ENCODE measurements around the gene NIPBL.
A peak's percentile ranks its signal among the peaks of the same experiment; 100 is the strongest.

GRCh38 chr5:37043693-37044092 lies 167.1 kb downstream of the NIPBL start:
- TF ChIP-seq USF2 (IDR thresholded peaks at IDR 0.05; ENCODE audit: borderline replicate concordance, low read depth, low read length), result no peak
- TF ChIP-seq CTCF (IDR thresholded peaks at IDR 0.05), result peak; percentile 18; the same call in 1 of the 2 replicates
- no peak for TF ChIP-seq TAF1 (IDR thresholded peaks at IDR 0.05; ENCODE audit: borderline replicate concordance, low read depth, low read length)
- no peak for TF ChIP-seq NFIC (IDR thresholded peaks at IDR 0.05; ENCODE audit: borderline replicate concordance)
- no peak for TF ChIP-seq POLR2AphosphoS5 (IDR thresholded peaks at IDR 0.05; ENCODE audit: low read depth, low read length)
- no peak for TF ChIP-seq NRF1 (IDR thresholded peaks at IDR 0.05; ENCODE audit: low read depth, low read length)
- TF ChIP-seq EP300 (IDR thresholded peaks at IDR 0.05; ENCODE audit: borderline replicate concordance in 1 of 2, low read depth in 1 of 2, low read length in 1 of 2), result no peak

Measured in SK-N-SH (cell line).